Stimulated activated effector memory CD8-positive, alpha-beta T cell treated with anti-CD3 and anti-CD28 coated beads, Interleukin-12 subunit alpha, Interleukin-12 subunit beta, amount 100 ng/mL, for 72 hours (primary cell): ENCODE measurements around the gene LAPTM5.

Experiments used
- ATAC-seq: fragments of 150-1000 bp; cut with Tn5 transposase; 2 replicates; pipeline ENCODE4 v1.10.0; 2021
- DNase-seq, 2 donors: peaks; one replicate each; pipeline ENCODE4 v3.0.0; 2021 to 2022; ENCODE audit warnings: low spot score in 2 of 2
- H3K27ac Mint-ChIP-seq: one replicate; pipeline ENCODE4 v1.8.0; 2022; ENCODE audit warnings: mild to moderate bottlenecking, mixed read lengths
- H3K36me3 Mint-ChIP-seq: one replicate; pipeline ENCODE4 v1.8.0; 2022; ENCODE audit warnings: mild to moderate bottlenecking, mixed read lengths
- H3K4me1 Mint-ChIP-seq: one replicate; pipeline ENCODE4 v1.8.0; 2022; ENCODE audit warnings: mixed read lengths
- H3K4me3 Mint-ChIP-seq: one replicate; pipeline ENCODE4 v1.8.0; 2022; ENCODE audit warnings: mild to moderate bottlenecking, mixed read lengths
- H3K9me3 Mint-ChIP-seq: one replicate; pipeline ENCODE4 v1.8.0; 2022; ENCODE audit warnings: mixed read lengths

The LAPTM5 gene

GRCh38 chr1:30748098-30748698 lies 9.4 kb downstream of the LAPTM5 start:
- Mint-ChIP-seq H3K9me3 (no peaks in the 10 kb centered on the region), H3K4me3 (peak overlapping the region; percentile 99), H3K27ac (peak overlapping the region; percentile 99), H3K4me1 (peaks cover 95% of the 10 kb centered on the region), H3K36me3 (peaks cover 92% of the 10 kb centered on the region)
- ATAC-seq (no peak), DNase-seq (no peak)

GRCh38 chr1:30747033-30748008 lies 10.3 kb downstream of the LAPTM5 start:
- Mint-ChIP-seq H3K4me1 (peaks cover 97% of the 10 kb centered on the region), H3K4me3 (peak overlapping the region; percentile 99), H3K27ac (peak overlapping the region; percentile 99), H3K9me3 (no peaks in the 10 kb centered on the region), H3K36me3 (peaks cover 92% of the 10 kb centered on the region)
- ATAC-seq = no peak
- DNase-seq = no peak

- peak overlapping the region; percentile 99 for H3K4me3 Mint-ChIP-seq
- no peaks in the 10 kb centered on the region for H3K9me3 Mint-ChIP-seq
- H3K36me3 Mint-ChIP-seq = peaks cover 99% of the 10 kb centered on the region
- ATAC-seq (no peak), DNase-seq (no peak)
- peak overlapping the region; percentile 99 for H3K27ac Mint-ChIP-seq
- peaks cover 100% of the 10 kb centered on the region for H3K4me1 Mint-ChIP-seq
These were observed 11.2 kb downstream of the LAPTM5 start for GRCh38 chr1:30746212-30747032.

- no peak for DNase-seq
- H3K4me3 Mint-ChIP-seq = peak overlapping the region; percentile 99
- peaks cover 100% of the 10 kb centered on the region for H3K36me3 Mint-ChIP-seq
- peak overlapping the region; percentile 99 for H3K27ac Mint-ChIP-seq
- ATAC-seq = no peak
- peaks cover 100% of the 10 kb centered on the region for H3K4me1 Mint-ChIP-seq
- no peaks in the 10 kb centered on the region for H3K9me3 Mint-ChIP-seq
These were observed 11.8 kb downstream of the LAPTM5 start for GRCh38 chr1:30745834-30746208.

- peak overlapping the region; percentile 99 for H3K27ac Mint-ChIP-seq
- no peaks in the 10 kb centered on the region for H3K9me3 Mint-ChIP-seq
- peaks cover 100% of the 10 kb centered on the region for H3K36me3 Mint-ChIP-seq
- H3K4me3 Mint-ChIP-seq = peak overlapping the region; percentile 99
- peaks cover 100% of the 10 kb centered on the region for H3K4me1 Mint-ChIP-seq
- DNase-seq (no peak), ATAC-seq (no peak)
These were observed 12.3 kb downstream of the LAPTM5 start for GRCh38 chr1:30745156-30745833.

- ATAC-seq (peak; percentile 51), DNase-seq (peak in 1 of 2 donors; percentile 72)
- peaks cover 100% of the 10 kb centered on the region for H3K4me1 Mint-ChIP-seq
- peak overlapping the region; percentile 99 for H3K27ac Mint-ChIP-seq
- peak overlapping the region; percentile 99 for H3K4me3 Mint-ChIP-seq
- H3K9me3 Mint-ChIP-seq = no peaks in the 10 kb centered on the region
- H3K36me3 Mint-ChIP-seq = peaks cover 100% of the 10 kb centered on the region
These were observed 13.4 kb downstream of the LAPTM5 start for GRCh38 chr1:30744060-30744756.

- Mint-ChIP-seq H3K27ac (peak overlapping the region; percentile 99), H3K36me3 (peaks cover 100% of the 10 kb centered on the region), H3K4me3 (peak overlapping the region; percentile 99), H3K9me3 (no peaks in the 10 kb centered on the region), H3K4me1 (peaks cover 100% of the 10 kb centered on the region)
- DNase-seq (peak in 1 of 2 donors; percentile 62), ATAC-seq (peak; percentile 87)
These were observed 14.0 kb downstream of the LAPTM5 start for GRCh38 chr1:30743584-30744059.

- Mint-ChIP-seq H3K4me1 (peaks cover 100% of the 10 kb centered on the region), H3K9me3 (no peaks in the 10 kb centered on the region), H3K36me3 (peaks cover 100% of the 10 kb centered on the region), H3K4me3 (peak overlapping the region; percentile 99), H3K27ac (peak overlapping the region; percentile 99)
- no peak for ATAC-seq
- no peak for DNase-seq
These were observed 14.5 kb downstream of the LAPTM5 start for GRCh38 chr1:30742963-30743559.

GRCh38 chr1:30742300-30742962 lies 15.1 kb downstream of the LAPTM5 start:
- ATAC-seq (no peak), DNase-seq (no peak)
- Mint-ChIP-seq H3K9me3 (no peaks in the 10 kb centered on the region), H3K4me3 (peak overlapping the region; percentile 99), H3K27ac (peak overlapping the region; percentile 99), H3K4me1 (peaks cover 100% of the 10 kb centered on the region), H3K36me3 (peaks cover 100% of the 10 kb centered on the region)

GRCh38 chr1:30741239-30741894 lies 16.2 kb downstream of the LAPTM5 start:
- H3K27ac Mint-ChIP-seq = peak overlapping the region; percentile 95

GRCh38 chr1:30740251-30741238 lies 17.0 kb downstream of the LAPTM5 start:
- Mint-ChIP-seq H3K9me3 (no peaks in the 10 kb centered on the region), H3K36me3 (peaks cover 100% of the 10 kb centered on the region), H3K4me3 (peak overlapping the region; percentile 36), H3K27ac (peak overlapping the region; percentile 95), H3K4me1 (peaks cover 93% of the 10 kb centered on the region)
- DNase-seq (no peak), ATAC-seq (no peak)

More at GRCh38 chr1:30741239-30741894, 16.2 kb downstream of the LAPTM5 start:
- no peaks in the 10 kb centered on the region for H3K9me3 Mint-ChIP-seq
- peak overlapping the region; percentile 36 for H3K4me3 Mint-ChIP-seq
- DNase-seq = no peak
- no peak for ATAC-seq
- H3K36me3 Mint-ChIP-seq = peaks cover 100% of the 10 kb centered on the region
- H3K4me1 Mint-ChIP-seq = peaks cover 96% of the 10 kb centered on the region

GRCh38 chr1:30739601-30740000 lies 18.0 kb downstream of the LAPTM5 start:
- Mint-ChIP-seq H3K4me3 (no peak overlapping the region), H3K4me1 (peaks cover 85% of the 10 kb centered on the region), H3K9me3 (no peaks in the 10 kb centered on the region), H3K27ac (peak overlapping the region; percentile 95), H3K36me3 (peaks cover 100% of the 10 kb centered on the region)
- ATAC-seq (no peak), DNase-seq (no peak)
